Transverse colon (tissue), 4 donors: ENCODE data around the gene MPV17.

Experiments used
- CTCF ChIP-seq, 5 experiments: fragments of 200-600 bp in 3 of 5; fragments of 450-650 bp in 2 of 5; sonication (generic) in 3 of 5; IDR thresholded peaks; 1 replicate in 2 of 5; 2 replicates in 3 of 5; pipeline ENCODE4 v1.5.1; 2016 to 2017; ENCODE audit warnings: antibody characterized with exemption in 5 of 5, inconsistent platforms in 3 of 5, mild to moderate bottlenecking in 2 of 5, moderate library complexity in 1 of 5
- EP300 ChIP-seq: sonication (generic); formaldehyde crosslinking; IDR thresholded peaks from one replicate; pipeline ENCODE4 v1.6.1; 2017; ENCODE audit warnings: antibody characterized with exemption, low read depth
- POLR2A ChIP-seq: fragments of 450-650 bp; IDR thresholded peaks from one replicate; pipeline ENCODE4 v1.6.1; 2016; ENCODE audit warnings: antibody characterized with exemption, mild to moderate bottlenecking, moderate library complexity
- POLR2AphosphoS5 ChIP-seq, 3 donors: sonication (generic); formaldehyde crosslinking; IDR thresholded peaks; one replicate each; pipeline ENCODE4 v1.6.1; 2016; ENCODE audit warnings: antibody characterized with exemption in 3 of 3

GRCh38 chr2:27297195-27297594 lies 25.7 kb downstream of the MPV17 start:
- TF ChIP-seq CTCF (IDR thresholded peaks at IDR 0.05) = no peak
- no peak for TF ChIP-seq POLR2AphosphoS5 (IDR thresholded peaks at IDR 0.05)
- no peak for TF ChIP-seq POLR2A
- TF ChIP-seq EP300 = no peak
